GM18858 (cell line): ENCODE results near the gene TNS3.
"Not testable (repeated sequence)": the region's sequence is repeated elsewhere in the genome, so short reads cannot be mapped to it uniquely, and the experiment has no call there.

Experiments used
- ATAC-seq: cut with Tn5 transposase; IDR thresholded peaks from one replicate; pipeline ENCODE4 v1.9.1; 2021; ENCODE audit not compliant: unreplicated experiment

The TNS3 gene

DNA sequence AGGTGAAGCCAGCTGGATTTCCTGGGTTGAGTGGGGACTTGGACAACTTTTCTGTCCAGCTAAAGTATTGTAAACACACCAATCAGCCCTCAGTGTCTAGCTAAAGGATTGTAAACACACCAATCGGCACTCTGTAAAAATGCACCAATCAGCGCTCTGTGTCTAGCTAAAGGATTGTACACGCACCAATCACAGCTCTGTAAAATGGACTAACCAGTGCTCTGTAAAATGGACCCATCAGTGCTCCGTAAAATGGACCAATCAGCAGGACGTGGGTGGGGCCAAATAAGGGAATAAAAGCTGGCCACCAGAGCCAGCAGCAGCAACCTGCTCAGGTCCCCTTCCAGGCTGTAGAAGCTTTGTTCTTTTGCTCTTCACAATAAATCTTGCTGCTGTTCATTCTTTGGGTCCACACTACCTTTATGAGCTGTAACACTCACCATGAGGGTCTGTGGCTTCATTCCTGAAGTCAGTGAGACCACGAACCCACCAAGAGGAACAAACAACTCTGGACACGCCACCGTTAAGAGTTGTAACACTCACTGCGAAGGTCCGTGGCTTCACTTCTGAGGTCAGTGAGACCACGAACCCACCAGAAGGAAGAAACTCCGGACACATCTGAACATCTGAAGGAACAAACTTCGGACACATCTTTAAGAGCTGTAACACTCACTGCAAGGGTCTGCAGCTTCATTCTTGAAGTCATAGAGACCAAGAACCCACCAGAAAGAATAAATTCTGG lies 21.8 kb upstream of the TNS3 start:
- ATAC-seq, result not testable (repeated sequence)

DNA sequence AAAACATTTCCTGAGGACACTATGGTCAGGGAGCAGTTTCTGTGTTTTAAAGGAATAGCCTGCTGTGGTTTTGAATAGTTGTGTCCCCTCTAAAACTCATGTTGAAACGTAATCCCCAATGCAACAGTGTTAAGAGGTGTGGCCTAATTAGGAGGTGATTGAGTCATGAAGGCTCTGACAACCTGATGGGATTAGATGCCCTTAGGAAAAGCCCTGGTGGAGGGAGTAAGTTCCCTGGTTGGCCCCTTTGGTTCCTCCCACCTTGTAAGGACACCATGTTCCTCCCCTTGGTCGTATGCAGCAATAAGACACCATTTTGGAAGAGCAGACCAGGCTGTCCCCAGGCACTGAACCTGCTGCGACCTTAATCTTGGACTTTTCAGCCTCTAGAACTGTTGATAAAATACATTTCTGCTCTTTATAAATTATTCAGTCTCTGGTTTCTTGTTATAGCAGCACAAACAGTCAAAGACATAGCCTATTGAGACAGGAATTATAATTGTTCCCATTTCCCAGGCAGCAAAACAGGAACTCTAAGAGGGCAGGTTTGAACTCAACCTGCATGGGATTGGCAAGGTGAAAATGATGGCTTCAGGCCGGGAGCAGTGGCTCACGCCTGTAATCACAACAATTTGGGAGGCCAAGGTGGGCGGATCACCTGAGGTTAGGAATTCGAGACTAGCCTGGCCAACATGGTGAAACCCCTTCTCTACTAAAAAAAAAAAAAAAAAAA lies 20.5 kb upstream of the TNS3 start:
- ATAC-seq, result no peak

DNA sequence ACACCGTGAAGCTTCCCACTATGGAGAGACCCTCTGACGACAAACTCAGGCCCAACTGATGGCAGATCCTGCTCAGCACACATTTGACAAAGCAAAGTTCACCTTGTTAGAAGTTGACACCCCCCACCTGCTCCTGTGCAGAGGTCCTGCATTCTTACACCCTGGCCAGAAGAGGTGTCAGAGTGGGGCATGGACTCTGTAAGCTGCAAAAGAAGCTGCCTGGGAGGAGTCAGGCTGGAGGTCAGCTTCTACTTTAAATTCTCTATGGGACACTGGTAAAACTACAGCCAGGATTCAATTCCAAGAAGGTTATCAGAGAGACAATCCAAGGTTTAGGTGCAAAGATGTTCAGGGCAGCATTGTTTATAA lies 20.0 kb upstream of the TNS3 start:
- ATAC-seq, result no peak

DNA sequence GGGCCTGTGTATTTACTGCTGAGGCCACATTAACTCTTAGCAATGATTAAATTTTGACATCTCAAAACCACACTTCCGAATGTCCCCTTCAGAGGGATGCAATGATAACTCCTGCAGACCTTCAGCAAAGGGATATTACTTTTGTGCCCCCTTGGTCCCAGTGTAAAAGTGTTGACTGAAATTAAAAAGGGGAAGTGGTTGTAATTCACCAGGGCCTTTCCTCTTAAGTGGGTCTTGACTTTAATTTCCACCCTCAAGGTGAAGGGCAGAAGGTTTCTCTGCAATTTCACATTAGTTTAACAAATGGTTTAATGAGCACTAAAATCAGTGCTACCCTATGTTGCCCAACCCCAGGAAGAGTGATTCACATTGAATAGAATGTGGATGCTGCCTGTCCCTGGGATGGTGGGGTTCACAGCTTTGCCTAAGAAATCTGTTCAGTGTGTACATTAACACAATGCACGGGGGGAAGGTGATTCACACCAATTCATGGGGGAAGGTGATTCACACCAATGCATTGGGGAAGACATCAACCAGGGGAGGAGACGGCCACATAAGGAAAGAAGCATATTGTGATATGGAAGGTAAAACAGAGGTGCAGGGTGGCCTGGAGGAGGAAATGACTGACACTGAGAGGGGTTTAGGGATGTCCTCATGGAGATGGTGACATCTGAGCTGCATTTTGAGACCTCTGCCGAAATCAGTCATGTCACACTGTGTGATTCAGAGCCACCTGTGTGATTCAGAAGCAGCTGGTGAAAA lies 19.4 kb upstream of the TNS3 start:
- peak; percentile 43 for ATAC-seq

DNA sequence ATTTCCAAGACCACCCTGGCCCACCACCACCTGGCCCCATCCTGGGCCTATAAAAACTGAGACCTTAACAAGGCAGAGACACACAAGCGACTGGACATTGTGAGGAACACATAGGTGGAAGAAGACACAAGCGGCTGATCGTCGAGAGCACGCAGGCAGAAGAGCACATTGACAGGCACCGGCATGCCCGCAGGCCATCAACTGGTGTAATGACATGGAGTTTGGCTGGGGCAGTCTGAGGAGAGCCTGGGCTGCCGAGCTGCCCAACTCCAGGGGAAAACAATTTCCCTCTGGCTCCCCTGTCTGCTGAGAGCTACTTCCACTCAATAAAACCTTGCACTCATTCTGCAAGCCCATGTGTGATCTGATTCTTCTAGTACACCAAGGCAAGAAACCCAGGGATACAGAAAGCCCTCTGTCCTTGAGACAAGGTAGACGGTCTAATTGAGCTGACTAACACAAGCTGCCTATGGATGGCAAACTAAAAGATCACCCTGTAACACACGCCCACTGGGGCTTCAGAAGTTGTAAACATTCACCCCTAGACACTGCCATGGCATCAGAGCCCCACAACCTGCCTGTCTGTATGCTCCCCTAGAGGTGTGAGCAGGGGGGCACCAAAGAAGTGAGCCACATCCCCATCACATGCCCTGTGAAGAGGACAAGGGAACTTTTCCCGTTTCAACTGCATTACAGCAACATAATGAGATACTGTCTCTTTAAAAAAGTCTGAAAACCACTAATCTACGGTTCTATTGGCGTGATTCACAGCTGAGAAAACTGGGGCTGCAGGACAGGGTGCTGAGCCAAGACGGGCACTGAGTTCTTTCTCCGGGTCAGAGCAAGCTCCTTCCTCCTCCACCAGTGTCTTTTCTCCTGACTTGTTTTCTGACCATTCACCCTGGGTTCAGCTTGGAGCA lies 18.5 kb upstream of the TNS3 start:
- ATAC-seq, result peak; percentile 28

DNA sequence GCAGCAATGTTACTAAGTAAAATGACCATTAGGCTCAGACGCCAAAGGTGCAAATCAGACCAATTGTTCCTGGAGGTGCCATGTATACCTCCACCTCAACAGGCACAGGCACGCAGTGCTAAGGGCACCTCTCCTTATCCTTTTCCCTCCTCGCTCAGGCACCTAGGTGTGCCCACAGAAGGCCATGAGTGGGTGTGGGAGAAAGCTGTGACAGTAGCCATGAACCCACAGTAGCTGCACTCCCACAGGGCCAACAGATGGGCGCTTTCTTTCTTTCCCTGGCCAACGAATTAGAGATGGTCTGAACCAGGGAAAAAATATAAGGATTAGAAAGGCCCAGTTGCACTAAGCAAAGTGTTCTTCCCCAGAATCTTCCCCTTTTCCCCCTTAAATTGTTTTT lies 15.5 kb upstream of the TNS3 start:
- ATAC-seq, result no peak

DNA sequence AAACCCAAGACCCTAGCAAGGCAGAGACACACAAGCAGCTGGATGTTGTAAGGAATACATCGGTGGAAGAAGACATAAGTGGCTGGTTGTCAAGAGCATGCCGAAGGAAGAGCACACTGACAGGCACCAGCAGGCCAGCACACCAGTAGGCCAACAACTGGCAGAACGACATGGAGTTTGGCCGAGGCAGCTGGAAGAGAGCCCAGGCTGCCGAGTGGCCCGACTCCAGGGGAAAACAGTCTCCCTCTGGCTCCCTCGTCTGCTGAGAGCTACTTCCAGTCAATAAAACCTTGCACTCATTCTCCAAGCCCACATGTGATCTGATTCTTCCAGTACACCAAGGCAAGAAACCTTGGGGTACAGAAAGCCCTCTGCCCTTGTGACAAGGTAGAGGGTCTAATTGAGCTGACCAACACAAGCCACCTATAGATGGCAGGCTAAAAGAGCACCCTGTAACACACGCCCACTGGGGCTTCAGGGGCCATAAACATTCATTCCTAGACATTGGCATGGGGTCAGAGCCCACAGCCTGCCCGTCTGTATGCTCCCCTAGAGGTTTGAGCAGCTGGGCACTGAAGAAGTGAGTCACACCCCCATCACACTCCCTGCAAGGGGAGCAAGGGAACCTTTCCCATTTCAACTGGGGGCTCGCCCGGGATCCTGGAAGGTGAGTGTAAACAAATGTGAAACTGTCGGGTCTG lies 14.7 kb upstream of the TNS3 start:
- no peak for ATAC-seq

DNA sequence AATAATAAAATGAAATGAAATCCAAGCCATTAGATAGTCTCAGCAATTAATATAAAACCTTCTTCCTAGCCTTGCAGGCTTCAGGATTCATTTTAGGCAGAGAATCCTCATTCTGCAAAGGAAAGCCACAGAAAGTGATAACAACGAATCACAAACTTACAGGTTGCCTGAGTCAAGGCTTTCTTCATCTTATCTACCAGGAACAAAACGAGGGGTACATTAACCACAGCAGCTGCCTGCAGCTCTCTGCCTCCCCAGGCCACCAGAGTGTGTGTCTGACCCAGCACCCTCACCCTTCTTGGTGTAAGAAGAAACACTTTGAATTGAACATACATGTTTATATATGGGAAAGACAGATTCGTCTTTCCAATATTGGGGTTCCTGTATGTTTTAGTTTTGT lies 12.5 kb upstream of the TNS3 start:
- no peak for ATAC-seq

DNA sequence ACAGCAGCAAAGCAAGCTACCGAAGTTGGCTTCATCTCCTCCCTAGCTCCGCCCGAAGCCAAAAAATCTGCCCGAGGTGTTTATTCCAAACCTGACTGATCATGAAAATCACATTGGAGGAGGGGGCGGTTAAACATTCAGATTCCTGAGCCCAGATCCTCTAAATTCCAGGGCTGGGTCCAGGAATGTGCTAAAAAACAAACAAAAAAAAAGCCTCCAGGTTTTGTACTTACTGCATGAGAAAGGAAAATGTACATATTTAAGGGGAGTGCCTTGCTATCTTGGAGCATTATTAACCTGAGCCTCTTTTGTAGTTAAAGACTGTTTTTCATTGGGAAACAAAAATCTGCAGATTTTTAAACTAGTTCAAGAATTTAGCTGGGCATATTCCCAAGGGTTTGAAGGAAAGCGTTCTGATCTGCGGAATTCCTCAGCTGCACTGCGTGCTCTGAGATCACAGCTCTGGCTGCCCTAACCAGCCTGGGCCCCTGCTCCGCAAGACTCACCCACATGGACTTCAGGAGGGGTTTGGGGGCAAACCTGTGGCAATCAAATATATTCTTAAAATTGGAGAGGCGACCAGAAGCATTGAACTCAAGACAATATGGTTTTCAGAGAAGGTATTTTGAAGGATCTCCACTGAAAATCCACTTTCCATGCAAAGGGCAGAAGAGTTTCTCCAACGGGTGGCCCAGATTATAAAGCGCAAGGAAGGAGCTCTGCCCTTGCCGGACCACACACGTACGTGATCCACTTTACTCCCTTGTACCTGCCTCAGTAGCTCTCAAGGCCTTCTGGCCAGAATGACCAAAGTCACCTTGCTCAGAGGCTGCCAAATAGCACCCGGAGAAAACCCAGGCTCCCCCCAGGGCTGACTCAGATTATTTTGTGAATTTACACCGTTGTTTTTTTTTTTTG lies 10.0 kb upstream of the TNS3 start:
- no peak for ATAC-seq

DNA sequence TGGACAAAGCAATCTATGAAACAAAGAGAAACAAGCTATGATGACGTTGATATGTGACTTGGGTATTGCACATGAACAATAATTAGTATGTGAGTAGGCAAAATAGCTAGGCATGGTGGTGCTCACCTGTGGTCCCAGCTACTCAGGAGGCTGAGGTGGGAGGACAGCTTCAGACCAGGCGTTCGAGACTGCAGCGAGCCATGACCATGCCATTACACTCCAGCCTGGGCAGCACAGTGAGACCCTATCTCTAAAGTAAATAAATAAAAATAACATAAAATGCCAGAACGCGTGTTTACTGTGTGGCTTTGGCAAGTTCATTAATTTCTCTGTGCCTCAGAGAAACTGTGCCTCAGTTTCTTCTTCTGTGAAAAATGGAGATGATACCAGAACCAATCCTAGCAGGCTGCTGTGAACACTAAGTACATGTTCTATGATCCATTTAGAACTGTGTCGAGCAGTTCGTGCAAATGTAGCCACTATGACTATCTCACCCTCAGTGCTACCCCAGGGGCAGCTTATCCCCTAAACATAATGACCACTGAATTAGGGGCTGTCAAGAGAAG lies 9.3 kb upstream of the TNS3 start:
- no peak for ATAC-seq

DNA sequence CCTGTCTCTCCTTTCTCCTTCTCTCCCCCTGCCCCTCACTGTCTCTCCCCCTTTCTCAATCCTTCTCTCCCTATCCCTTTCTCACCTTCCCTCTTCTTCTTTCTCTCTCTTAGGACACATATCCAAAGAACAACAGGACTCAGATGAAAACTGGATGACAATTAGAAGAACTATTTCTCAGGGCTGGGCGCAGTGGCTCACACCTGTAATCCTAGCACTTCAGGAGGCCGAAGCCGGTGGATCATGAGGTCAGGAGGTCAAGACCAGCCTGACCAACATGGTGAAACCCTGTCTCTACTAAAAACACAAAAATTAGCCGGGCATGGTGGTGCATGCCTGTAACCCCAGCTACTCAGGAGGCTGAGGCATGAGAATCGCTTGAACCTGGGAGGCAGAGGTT lies 8.3 kb upstream of the TNS3 start:
- ATAC-seq, result not testable (repeated sequence)

DNA sequence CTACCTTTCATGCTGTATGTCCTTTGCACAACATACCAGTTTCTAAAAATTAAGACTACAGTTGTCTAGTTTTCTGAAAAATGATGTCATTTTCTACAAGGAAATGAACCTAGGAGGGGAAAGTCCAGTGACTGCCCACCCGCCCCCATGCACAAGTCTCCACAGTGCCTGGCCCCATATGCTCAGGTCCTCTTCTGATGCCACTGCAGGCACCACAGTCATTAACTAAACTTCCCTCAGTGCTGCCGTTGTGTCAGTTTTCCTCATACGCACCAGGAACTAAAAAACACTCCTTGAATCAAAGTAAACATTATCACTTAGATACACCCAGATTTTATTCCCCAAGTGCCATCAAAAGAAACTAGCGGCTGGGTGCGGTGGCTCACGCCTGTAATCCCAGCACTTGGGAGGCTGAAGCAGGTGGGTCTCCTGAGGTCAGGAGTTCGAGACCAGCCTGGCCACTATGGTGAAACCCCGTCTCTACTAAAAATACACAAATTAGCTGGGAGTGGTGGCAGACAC lies 6.9 kb upstream of the TNS3 start:
- no peak for ATAC-seq

DNA sequence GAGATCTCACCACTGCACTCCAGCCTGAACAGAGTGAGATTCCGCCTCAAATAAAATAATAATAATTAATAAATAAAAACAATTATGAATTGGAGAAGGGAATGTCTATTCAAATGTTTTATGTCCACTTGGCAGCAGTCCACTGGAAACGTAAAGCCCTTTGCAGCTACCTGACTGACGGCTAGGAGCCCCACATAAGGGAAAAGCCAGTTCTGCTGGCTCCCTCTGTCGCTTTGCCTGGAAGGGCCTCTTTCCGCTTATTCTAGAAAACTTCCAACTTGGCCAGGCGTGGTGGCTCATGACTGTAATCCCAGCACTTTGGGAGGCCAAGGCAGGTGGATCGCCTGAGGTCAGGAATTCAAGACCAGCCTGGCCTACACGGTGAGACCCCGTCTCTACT lies 6.1 kb upstream of the TNS3 start:
- ATAC-seq, result no peak

DNA sequence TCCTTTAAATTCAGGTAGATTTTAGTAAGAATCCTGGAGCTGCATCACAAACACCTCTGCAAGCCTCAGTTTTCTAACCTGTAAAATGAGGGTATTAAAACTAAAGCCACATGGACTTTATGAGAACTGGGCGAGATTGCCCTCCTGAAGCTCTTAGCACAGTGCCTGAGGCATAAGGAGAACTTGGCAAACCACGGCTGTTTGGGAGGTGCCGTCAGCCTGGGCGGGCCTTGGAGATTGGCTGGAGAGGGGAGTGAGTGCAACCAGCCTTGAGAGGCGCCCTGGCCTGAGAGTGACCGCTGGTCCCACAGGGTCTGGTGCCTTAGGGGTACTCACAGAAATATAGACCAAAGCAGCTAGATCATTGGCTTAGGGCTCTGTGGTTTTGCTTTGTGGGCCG lies 5.4 kb upstream of the TNS3 start:
- ATAC-seq, result no peak

DNA sequence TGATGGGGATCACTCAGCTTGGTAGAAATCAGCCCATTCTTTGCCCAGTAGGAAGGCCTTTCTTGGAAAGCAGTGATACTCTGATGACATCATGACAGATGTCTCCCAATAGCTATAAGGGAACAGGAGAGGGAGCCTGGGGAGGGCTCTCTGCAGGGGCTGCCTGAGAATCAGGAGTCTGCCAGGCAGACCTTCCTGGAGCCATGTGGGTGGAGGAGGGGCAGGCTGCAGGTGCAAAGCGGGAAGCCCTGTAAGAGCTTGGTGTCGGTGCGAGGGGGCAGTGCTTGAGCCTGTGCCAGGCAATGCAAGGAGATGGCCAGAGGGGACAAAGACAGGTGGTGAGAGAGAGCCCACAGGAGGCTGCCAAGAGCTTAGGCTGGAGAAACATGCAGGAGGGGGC lies 5.0 kb upstream of the TNS3 start:
- no peak for ATAC-seq

DNA sequence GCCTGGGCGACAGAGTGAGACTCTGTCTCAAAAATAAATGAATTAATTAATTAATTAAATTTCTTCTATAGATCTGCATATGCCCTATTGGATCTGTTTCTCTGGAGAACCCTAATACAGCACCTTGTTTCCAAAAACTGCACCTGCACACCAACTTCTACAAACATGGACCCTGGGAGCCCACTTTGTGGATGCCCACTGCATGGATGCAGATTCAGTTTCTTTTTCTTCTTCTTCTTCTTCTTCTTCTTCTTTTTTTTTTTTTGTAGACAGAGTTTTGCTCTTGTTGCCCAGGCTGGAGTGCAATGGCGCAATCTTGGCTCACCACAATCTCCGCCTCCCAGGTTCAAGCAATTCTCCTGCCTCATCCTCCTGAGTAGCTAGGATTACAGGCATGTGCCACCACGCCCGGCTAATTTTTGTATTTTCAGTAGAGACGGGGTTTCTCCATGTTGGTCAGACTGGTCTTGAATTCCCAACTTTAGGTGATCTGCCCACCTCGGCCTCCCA lies 4.3 kb upstream of the TNS3 start:
- ATAC-seq, result not testable (repeated sequence)

DNA sequence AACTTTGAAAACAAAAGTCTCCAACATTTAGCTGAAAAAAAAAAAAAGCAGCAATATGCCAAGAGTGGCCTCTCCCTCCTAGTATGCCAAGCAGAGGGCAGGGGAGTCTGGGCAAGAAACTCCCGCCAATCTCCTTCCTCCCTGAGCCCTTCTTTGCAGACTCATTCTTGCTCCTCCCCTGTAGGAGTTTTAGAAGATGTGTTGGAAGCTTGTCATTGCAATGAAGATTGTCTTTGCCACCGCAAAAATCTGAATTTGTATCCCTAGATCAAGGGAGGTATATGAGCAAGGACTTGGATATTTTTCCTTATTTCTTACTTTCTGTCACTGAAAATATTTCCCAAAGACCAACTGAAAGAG lies 2.6 kb upstream of the TNS3 start:
- ATAC-seq, result no peak

DNA sequence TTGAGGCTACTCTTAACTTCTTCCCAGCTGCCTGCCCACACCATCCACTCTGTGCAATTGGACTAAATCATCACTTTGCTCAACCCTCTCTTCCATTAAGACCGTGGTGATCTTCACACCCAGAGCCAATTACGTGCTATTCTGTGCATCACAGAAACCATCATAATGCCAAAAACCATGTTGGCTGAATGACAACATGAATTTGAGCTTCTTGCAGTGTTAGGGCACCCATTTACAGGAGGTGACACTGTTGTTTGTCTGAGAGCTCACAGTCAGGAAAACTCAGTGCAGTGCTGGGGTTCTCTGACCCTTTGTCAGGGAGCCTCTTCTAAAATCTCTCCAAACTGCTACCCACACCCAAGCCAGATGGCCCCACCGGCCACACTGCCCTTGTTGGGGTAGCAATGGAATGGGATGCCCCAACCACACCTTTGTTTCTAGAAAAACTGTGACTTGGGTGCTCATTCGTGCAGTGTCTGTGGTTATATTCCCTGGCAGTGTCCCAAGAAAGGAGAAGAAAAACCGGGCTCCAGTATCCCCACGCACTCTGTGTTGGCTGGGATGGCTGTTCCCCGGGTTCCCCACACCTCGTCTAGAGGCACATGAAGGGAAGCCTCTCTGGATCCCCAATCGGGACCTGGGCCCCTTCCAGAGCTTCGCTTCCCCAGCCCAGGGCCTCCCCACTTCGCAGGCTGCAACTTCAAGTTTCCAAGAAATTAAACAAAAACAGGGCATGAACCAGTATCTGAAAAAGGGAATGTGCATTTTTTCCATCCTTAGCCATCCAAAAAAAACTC lies 2.0 kb upstream of the TNS3 start:
- ATAC-seq, result no peak
